Measurements from ENCODE around the gene KRTAP26-1.

The KRTAP26-1 gene, protein sequence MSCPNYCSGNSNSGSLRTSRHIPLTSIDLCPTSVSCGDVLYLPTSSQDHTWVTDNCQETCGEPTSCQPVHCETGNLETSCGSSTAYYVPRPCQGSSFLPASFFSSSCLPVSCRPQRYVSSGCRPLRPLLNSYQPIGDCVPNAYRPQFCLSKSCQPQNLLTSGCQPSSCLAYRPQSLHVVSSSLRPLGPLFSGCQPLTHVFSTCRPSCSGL

DNA sequence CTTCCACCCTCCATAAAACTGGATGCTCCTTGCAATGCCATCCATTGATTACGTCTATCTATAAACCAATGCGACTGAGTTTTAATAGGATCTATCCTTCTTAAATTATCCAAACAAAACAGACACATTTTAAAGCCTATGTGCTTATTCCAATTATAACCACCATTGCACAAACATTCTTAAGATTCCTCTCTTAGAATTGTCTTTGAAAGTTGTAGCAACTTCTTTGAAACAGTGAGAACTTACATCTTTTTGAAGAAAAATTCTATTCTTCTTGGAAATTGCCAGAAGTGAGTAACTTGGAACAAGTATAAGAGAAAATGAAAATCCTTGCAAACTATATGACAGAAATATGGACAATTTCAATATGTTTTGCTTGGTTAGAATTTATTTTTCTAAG lies at the start of gene KRTAP26-1:
Gene KRTAP26-1, minus strand, starts transcription at position 101 of the 400 bp plus-strand sequence. CDS start 280 bp downstream, outside the sequence.
- no peak within 1 kb of the TSS for H3K4me3 ChIP-seq (ENCODE audit: low read depth, low read length)

DNA sequence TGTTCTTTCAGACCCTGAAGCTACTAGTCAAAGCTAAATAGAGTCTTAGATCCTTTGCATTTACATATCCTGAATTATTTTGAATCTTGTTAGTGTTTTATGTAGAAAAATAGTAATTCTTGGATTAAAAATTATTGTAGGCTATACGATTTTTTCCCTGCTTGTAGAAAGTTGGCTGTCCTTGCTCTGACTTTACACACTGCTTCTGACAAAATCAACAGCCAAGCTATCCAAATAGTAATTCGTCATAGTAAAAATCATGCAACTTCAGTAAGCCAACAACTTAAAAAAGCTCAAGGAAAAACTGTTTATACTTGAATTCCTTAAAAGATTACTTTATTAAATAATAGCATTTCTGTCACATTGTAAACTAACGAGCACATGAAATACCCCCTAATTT lies 35.8 kb upstream of the KRTAP26-1 start:
- H3K4me3 ChIP-seq (ENCODE audit: low read depth, low read length) = no peak overlapping the region

DNA sequence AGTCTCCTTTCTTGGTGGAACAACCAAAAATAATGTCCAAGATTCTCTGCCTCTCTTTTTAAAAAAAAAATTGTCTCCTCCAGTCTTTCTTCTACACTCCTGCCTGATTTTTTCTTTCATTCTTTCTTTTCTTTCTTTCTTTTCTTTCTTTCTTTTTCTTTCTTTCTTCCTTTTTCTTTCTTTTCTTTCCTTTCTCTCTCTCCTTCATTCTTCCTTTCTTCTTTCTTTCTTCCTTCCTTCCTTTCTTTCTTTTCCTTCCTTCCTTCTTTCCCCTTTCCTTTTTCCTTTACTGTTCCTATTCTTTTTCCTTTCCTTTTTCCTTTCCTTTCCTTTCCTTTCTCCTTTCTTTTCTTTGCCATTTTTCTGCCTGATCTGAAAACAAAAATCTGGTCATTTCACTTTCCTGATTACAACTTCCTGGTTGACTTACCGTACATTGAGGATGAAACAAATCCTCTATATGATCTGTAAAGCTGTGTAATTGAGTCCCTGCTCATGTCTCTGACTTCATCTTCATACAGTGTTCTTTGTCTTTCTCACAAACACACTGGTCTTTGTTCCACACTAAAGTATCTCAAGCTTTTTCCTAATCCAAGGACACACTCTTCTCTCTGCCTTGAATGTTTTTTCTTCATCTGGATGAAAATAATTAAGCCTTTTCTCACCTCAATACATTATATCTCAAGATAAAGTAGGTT lies 34.3 kb upstream of the KRTAP26-1 start:
- H3K4me3 ChIP-seq (ENCODE audit: low read depth, low read length) = no peak overlapping the region

DNA sequence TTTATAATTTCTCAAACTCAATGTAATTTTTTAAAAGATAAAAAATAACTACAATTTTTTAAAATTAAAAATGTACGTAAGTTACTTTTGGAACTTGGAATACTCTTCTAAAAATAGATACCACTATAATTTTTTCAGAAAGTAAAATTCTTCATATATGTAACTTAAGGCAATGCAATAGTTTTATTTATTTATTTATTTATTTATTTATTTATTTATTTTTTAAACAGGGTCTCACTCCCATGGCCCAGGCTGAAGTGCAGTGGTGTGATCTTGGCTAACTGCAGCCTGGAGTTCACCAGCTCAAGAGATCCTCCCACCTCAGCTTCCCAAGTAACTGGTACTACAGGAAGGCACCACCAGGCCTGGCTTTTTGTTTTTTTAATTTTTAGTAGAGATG lies 31.4 kb upstream of the KRTAP26-1 start:
- no peak overlapping the region for H3K4me3 ChIP-seq (ENCODE audit: low read depth, low read length)

DNA sequence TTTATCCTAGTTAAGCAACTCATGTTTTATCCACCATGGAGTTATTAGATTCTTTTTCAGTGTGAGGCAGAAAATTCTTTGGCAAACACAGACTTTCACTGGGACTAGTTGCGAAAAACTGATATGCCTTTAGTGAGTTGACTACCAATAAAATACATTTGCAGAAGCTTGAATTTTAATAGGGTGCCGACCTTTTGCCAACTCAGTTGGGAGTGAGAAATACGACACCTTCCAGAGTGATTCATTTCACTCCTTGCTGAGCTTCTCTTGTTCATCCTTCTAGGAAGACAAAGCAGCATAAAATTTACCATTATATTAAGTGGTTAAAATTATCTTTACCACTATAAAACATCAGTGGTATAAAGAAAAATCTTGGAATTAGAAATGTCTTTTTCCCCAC lies 29.5 kb upstream of the KRTAP26-1 start:
- no peak overlapping the region for H3K4me3 ChIP-seq (ENCODE audit: low read depth, low read length)

DNA sequence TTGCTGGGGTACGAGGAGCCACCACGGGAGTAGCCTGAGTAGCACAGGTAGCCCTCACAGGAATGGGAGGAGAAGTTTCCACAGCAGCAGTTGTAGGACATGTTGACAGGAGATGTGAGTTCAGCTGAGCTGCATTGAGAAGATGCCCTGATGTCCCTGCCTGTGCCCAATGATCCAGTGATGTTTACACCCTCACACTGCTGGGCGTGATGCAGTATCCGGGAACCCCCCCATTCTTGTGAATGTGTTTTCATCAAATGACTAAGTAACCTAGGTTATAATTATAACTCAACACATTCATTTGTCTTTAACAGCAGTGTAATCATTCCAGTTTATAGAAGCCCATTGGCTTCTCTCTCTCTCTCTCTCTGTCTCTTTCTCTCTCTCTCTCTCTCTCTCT lies 28.4 kb upstream of the KRTAP26-1 start, which contains the start of gene KRTAP23-1:
Gene KRTAP23-1, minus strand, starts transcription at position 101 of the 400 bp plus-strand sequence. Its CDS starts 0 bp downstream, at position 101.
- no peak within 1 kb of the TSS for H3K4me3 ChIP-seq (ENCODE audit: low read depth, low read length)

DNA sequence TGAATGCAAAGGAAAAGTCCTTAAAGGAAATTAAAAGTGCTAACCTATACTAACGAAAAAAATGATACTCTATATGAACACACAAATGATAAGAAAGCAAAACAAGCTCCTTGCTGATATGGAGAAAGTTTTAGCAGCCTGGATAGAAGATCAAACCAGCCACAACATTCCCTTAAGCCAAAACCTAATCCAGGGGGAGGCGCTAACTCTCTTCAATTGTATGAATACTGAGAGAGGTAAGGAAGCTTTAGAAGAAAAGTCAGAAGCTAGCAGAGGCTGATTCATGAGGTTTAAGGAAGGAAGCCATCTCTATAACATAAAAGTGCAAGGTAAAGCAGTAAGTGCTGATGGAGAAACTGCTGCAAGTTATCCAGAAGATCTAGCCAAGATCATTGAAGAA lies 24.9 kb upstream of the KRTAP26-1 start:
- no peak overlapping the region for H3K4me3 ChIP-seq (ENCODE audit: low read depth, low read length)

DNA sequence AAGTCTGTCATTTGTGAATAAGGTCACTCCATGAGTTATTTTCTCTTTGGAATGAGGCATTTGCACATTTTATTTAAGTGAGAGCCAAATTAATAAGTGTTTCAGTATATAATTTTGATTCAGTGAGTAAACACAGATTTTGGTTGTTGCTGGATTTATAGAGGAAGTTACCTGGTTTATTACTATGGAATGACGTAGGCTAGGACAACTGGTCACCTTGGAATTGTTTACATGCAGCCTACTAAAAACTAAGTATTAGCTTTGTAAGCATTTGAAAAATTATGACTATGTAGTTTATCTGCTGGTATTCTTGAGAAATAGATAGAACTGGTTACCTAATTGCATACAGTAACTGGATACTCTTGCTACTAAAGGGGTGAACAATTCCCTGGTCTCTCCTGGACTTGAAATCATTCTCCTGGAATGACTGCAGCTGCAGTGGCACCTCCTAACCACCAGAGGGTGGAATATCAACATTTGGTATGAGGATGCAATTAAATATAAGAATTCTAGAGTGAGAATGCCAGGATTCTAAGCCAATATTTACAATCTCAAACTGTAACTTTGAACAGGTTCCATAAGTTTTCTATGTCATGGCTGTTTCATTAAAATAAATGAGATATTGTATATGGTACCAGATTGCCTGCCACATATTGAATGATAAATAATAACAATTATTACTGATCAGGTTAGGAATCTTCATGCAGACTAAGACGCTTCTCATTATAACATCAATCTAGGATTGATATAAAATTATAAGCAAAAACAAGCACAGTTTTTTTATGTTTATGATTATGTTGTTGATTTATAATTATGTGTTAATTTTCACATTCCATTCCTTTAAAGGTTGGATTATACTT lies 20.8 kb upstream of the KRTAP26-1 start:
- H3K4me3 ChIP-seq (ENCODE audit: low read depth, low read length) = no peak overlapping the region

DNA sequence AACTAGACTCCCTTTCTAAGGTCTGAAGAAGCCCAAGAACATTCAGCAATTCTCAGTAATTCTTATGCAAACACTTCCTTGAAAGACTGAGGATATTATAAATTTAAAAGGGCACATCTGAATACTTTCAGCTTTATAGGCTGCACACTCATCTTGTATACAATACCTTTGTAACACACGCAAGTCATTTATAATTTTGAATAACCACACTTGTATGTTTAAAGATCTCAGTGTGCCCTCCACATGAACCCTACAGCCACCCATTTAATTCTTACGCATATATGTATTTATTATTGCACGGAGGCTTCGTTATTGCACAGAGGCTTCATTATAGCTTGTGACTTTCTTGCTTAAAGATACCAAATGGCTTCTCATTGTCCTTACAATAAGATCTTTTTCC lies 18.6 kb upstream of the KRTAP26-1 start:
- no peak overlapping the region for H3K4me3 ChIP-seq (ENCODE audit: low read depth, low read length)

DNA sequence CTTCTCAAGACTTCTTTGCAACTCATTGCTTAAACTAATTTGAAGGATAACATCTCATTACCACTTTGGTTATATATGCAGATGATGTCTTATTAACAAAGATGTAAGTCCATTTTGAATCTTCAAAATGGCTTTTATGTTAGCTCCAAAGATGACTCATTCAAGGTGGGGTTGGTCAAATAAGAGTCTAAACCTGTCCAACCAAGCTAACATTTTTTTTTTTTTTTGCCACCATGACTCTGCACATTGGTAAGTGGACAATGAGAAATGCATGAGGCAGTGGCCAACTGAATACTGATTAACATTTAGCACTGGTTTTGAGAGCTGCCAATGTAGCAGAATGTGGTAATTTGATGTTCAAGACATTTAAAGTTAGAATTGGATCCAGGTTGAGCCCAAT lies 17.7 kb upstream of the KRTAP26-1 start:
- no peak overlapping the region for H3K4me3 ChIP-seq (ENCODE audit: low read depth, low read length)

DNA sequence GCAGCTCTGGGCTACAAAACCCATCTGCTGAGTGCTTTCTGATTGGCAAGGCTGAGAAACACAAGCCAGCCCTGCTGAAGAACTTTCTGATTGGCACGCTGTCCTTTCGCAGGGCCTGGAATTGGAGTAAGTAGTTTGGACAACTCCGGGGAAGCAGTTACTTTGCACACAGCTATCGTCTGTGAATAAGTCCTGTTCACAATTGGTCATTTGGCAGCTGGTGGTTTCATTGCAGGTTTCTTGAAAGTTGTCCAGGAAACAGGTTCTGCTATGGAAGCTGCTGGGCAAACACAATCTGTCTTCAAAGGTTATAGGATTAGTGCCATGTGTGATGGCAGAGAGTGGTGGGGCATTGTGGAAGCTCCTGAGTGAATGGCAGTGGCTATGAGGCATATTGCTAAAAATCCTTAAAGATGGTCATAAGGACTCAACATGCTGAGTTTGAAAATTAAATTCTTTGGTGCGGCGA lies 17.2 kb upstream of the KRTAP26-1 start, which contains the start of gene KRTAP27-1:
Gene KRTAP27-1, minus strand, starts transcription at position 419 of the 469 bp plus-strand sequence. Its CDS starts 26 bp downstream, at position 393.
- no peak within 1 kb of the TSS for H3K4me3 ChIP-seq (ENCODE audit: low read depth, low read length)

DNA sequence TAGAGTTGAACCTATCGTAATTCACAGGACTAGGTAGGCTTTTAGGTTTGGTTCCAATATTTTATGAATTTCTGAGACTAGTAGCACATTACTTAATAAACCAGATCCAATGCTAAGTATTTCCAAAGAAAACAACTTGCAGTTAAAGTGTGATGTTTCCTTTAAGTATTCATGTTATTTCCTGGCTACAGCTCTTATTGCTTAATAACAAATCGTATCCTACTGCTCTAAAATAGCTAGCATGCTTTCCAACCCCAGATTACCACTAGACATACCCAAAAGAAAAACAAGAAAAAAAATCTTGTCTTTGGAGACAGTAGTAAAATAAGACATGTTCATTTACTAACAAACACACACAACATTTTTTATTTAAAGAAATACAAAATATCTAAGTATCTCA lies 16.5 kb upstream of the KRTAP26-1 start:
- no peak overlapping the region for H3K4me3 ChIP-seq (ENCODE audit: low read depth, low read length)

DNA sequence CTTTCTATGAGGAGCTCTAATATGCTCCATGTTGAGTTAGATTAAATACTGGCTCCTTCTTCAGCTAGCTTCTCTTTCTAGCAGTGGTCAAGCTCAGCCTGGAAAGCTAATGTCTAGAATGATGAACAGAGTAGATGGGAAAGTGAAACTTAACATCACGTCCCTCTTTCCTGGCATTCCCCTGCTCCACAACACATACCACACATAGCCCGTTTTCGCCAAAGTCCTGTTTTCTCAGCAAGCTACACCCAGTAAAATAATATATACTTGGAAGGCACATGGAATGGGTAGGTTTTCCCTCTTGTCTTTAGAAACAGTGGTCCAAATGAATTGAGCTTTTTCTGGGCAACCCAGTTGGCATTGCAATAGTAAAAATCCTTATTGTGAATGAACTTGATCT lies 13.6 kb upstream of the KRTAP26-1 start:
- no peak overlapping the region for H3K4me3 ChIP-seq (ENCODE audit: low read depth, low read length)

DNA sequence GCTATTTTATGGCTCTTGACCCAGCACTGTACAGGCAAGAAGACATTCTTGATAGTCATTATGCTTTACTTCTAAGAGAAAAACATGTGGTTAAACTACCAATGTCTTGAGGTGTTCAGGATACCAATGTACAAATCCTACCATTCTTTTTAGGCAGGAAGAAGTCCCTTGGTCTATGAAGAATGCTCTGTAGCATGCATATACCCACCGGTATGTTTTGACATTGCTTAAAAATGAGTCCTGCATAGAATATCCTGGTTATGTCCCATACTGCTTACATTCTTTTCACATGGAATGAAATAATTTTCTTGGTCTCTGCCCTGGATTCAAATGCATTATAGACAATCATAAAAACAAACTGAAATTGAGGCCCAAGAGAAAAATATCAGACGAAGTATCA lies 12.6 kb upstream of the KRTAP26-1 start:
- no peak overlapping the region for H3K4me3 ChIP-seq (ENCODE audit: low read depth, low read length)

DNA sequence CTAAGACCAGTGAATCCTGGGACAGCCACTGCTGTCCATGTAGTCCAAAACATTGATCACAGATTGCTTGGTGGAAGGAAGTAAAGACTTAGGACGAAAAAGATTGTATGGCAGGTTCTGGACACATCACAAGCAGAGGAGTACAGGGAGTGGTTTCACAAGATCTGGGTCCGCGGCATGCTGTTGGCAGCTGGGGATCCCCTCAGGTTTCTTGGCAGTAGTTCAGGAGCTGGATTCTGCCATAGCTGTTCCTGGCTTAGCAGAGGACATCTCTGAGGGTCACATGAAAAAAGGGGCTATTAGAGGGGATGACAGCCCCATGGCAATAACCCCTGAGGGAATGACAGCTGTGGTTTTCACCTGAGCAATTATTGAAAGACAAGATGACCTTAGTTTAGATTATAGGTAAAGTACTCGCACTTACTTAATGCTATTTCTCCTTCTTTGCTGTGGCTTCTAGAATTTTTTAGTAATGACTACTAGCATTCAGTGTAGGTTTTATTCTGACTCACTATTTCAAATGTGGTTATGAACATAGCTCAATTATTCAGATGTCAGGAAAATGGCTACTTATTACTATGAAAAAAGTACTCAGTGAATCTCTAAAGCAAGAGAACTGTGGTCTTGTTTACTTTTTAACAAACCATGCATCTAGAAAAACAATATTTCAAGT lies 9.2 kb upstream of the KRTAP26-1 start:
- no peak overlapping the region for H3K4me3 ChIP-seq (ENCODE audit: low read depth, low read length)

DNA sequence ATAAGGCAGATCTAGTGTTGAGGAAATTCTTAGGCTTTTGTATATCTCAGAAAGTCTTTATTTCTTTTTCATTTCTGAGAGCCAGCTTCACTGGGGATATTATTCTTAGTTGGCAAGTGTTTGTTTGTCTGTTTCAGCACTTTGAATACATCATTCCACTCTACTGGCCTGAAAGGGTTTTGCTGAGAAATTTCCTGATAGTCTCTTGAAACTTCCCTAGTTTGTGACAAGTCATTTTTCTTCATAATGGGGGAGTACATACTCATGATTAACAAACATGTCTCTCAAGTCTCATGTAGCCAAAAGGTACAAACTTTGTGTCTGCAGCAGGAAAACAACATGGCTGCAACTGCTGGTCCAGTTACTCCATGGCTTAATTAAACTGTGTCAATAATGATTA lies 6.3 kb upstream of the KRTAP26-1 start:
- no peak overlapping the region for H3K4me3 ChIP-seq (ENCODE audit: low read depth, low read length)

DNA sequence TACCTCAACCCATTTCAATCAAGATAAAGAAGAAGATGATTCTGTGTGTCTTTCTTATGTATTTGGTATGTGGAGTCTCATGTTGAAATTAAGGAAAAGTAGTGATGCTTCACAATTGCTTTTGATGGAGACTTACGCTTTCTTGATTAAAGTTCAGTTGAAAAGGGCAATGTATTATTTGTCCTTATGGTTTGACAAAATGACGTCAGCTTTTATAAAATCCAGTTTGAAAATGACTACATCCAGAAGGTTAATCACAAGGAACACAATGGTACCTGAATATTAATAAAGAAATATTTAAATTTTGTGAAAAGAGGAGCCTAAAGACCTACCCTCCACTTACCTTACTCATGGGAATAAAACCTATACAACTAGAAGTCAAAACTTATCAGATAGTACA lies 4.4 kb downstream of the KRTAP26-1 start:
- H3K4me3 ChIP-seq (ENCODE audit: low read depth, low read length) = no peak overlapping the region

DNA sequence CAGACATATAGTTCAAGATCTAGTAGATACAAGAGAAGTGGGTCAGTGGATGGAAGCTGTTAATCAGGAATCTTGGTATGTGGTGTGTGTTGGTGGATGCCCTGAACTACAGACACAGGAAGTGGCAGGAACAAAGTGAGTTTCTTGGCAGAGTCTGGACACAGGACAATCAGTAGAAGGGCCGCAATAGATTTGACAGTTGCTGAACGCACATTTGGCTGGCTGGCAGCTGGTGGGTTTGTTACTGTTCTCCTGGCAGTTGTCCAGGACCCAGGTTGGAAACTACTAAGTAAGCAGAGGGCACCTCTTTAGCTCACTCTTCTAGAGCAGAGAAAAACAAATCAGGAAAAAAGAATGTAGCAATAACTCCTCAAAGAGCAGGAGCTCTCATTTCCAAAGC lies 13.2 kb downstream of the KRTAP26-1 start:
- H3K4me3 ChIP-seq (ENCODE audit: low read depth, low read length) = no peak overlapping the region

DNA sequence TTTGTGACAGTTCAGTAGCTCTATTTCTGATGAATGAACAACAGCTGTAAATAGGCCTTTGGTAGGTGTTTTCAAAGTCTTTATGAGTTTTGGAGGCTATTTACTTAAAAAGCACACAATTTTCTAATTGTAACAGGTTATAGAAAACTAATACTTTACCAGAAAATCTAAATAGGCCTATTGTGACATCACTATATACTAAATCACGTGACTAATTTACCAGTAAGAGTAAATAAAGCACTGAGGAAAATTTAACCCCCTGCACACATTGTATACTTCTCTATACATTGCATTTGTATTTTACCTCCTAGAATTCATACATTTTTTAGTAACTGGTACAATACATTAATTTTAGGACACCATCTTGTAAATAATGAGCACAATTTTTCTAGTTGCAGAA lies 15.0 kb downstream of the KRTAP26-1 start:
- no peak overlapping the region for H3K4me3 ChIP-seq (ENCODE audit: low read depth, low read length)

DNA sequence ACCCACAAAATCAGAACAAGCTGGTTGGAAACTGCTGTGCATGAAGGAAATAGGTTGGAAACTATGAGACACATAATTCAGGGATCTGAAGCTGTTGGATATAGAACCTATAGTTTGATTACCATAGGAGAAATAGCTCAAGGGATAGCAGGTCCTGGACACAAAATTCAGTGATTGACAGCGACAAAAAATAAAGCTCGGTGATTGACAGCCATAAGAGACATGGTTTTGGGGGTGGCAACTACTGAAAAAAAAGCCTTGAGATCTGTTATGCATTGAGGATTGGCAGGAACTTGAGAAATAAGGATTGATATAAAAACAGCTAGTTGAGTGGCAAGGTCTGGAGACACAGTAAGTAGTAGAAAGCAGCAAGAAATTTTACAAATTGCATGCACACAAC lies 30.9 kb downstream of the KRTAP26-1 start, which contains the start of gene KRTAP25-1:
Gene KRTAP25-1, minus strand, starts transcription at position 300 of the 400 bp plus-strand sequence. Its CDS starts 24 bp downstream, at position 276.
- no peak within 1 kb of the TSS for H3K4me3 ChIP-seq (ENCODE audit: low read depth, low read length)

DNA sequence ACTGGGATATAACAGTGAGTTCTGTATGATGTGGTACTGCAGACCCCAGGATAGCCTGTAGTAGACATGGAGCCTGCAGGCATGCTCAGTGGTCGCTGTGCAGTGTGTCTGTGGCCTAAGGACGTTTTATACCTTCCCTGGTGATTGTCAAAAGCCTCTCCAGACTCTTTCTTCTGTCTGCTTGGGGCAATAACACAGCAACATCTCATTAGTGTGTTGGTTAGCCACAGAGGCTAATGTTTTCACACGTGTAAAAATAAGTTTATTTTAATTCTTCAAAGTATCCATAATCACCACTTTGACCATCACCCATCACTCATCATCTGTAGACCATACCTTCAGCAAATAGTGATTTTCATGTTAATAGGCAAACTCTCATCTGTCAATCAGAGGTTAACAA lies 37.3 kb downstream of the KRTAP26-1 start, which contains the start of gene KRTAP24-1:
Gene KRTAP24-1, minus strand, starts transcription at position 101 of the 400 bp plus-strand sequence. Its CDS starts 18 bp downstream, at position 83.
- H3K4me3 ChIP-seq (ENCODE audit: low read depth, low read length) = no peak within 1 kb of the TSS

Data from iPS-11a (cell line).